LoVo (cell line): ENCODE results near the gene LRBA.

ENCODE experiments used
- DNase-seq: peaks from one replicate; pipeline ENCODE4 v3.0.0-alpha.2; 2016; ENCODE audit warnings: low spot score

Gene LRBA

DNA sequence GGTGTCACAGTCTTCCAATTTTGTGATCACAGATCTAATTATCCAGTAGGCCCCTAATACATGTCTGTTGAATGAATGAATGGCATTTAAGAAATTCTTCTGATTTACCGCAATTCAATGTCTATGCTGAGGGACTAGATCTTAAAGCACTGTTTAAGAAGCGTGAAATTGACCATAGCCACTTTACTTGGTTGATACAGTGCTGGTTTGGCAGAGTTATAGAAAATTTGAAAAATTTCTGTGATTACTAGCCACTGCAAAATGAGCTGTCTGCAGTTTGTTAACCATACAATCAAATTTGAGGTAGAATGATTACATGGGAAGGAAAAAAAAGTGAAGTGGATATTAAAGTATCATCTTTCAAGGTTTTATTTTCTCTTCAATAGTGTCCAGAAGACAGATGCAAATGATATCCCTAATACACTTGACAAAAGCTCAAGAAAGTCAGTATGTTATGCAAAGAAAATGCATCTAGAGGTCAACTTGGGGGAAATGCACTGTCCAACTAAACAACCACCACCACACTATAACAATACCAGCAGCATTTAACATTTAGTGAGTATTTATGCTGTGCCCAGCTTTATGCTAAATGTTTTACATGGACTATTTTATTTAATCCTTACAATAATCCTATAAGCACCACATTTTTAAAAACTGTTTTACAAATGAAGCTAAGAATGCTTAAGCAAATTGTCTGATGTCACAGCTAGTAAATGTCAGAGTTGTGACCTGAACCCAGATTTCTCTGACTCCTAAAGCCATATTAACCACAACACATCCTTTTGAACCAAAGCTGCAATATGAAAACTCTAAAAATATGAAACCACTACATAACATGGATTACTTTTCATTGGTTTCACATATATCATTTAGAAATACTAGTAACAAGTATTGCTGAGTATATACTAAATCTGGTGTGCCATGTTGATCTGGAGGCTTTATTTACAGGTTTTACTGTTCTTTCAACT is 651.1 kb downstream of the LRBA start:
- no peak for DNase-seq

DNA sequence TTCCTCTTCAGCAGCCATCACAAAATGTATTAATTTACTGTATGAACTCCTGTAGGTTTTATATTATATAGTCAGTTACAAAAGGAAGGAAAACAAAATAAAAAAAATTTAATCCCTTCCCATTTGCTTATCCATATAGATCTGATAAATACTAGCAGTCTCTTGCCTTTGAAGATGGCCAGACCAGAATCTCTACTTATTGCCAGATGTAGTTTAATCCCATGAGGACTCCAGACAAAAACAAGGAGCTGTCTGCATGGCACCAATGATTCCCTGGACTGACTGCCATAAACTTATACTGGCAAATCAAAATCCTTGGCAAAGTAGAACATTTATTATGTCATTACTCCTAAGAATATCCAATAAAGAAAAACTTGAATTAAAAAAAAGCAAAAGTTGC is 656.4 kb downstream of the LRBA start:
- DNase-seq: no peak

DNA sequence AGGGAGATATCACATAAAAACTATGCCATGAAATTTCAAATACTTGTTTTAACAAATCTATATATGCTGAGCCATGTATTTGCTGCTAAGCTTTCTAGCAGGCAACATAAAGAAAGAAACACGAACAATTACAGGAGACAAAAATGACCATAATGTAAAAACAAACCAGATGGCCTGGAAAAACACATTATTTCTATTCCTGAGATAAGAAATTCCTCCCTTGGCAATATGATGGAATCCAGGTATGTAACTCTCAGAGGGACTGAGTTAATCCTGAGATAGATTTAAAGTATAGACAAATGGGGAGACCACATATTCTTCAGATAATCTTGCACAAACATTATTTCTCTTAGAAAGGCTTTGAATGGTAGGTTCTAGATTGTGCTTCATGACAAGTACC is 657.3 kb downstream of the LRBA start:
- no peak for DNase-seq

DNA sequence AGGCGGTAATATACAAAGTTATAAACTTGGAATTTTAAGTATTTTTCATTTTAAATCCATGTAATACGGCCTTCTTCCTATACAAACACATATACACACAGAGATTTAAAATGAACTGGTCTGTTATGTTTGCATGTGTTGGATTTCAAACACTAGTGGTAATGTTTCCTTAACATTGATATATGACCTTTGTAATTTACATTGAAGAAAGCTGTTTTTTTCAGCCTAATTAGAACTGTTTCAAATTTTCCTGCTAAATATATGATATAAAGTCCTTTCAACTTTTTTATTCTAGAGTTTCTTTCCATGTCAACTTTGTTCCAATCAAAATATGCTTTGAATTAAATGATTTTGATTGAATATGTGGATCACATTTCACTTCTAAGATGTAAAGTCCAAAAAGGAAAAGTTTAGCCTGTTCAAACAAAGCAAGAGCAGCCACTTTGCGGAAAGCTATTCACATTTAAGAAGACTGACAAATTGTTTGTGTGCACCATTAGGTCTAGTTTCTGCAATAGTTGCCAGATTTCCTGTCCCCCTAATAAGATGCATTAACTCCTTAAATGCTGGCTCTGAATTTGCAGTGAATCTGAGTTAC is 659.1 kb downstream of the LRBA start:
- DNase-seq: no peak

- no peak for DNase-seq
Measured at GRCh38 chr4:150355418-150355817, 659.7 kb downstream of the LRBA start.

DNA sequence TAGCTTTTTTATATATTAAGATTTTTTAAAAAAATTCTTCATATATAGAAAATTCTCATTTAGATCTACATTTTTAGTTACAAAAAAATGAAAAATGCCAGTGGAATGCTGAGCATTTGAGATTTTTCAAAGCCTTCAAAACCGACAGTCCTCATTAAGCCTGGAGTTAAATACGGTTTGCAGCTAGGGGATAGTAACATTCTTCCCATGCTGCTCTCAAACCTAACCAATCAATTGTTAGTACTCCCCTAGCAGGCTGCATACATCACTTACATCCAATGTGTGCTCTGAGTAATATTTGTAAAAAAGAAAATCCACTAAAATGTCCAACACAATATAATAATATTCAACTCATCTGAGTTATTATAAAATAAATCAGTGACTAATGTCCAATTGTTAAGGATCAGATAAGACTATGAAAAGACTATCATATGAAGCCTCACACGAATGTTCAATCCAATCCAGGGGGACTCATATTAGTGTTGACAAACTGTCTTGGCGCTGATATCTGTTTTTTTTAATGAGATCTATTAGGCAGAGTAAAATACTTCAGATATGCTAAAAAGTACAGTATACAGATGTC is 660.8 kb downstream of the LRBA start:
- no peak for DNase-seq

GRCh38 chr4:150348079-150348478 is 667.0 kb downstream of the LRBA start:
- DNase-seq: peak; percentile 2

DNA sequence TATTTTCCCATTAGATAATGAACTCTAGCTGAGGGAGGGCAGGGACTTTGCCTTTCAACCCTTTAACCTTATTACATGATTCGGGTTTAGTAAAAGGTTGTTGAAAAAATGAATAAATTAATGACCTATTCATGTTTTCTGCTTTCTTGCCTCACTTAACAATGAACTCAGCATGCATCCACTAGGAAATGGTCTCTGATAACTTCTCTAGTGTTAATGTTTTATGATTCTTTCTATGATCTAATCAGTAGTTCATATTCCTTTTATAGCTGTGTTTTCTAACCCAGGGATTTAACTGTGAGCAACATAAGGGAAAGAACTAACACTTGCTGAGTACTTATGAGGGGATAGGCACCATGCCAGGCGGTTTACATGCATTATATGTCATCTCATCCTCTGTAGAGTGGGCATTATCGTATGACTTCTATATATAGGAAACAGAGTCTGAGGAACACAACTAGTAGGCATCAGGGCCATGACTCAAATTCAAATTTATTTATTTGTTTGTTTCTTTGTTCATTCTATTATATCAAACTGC is 669.8 kb downstream of the LRBA start:
- DNase-seq: no peak

DNA sequence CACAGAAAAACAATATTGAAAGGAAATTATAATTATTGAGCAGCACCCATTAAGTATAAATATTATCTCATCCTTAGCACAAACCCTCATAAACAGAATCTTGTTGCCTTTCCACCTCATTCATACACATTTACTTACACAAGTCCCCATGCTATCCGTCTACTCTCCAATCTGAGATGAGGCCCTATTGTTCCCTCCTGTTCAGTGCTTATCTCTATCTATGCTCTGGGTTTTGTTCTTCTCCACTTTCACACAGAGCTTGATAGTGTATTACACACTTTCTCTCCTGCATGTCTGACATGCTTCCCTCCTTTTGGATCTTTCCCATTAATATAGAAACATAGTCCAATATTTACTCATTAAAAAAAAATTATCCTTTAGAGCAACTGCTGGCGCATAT is 671.3 kb downstream of the LRBA start:
- no peak for DNase-seq

DNA sequence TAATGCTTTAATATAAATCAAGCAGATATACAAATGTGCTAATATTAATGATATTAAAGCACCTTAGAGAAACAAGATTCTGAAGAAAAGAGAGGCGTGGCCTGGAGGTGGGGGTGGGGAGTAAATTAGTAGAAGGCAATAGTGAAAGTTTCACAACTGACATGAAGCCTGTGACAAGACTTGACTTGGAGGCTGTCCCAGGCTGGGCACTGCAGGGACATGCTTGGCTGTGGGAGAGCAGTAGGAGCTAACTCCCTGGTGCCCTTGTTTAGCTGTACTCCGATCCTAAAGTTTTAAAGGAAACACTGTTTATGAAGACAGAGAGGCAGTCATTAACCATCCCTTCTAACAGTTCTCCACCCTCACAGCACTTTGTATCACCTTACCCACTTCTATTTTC is 672.1 kb downstream of the LRBA start:
- DNase-seq: no peak

DNA sequence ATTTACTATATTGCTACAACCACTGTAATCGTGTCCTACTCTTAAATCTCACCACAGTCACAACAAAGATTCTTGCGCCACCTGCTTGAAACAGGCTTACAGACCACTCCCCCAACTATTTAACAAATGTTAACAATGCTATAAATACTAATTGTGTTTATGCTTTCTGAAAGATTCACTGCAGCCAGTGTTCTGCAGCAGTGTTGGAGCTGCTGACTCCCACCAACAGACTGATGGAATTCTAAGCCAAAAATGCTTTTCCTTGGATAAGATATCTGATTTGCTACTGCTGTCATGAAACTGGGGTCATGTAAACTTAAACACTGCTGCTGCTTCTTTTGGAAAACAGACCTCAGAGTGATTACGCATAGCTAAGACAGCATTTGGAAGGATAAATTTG is 677.4 kb downstream of the LRBA start:
- DNase-seq: no peak

GRCh38 chr4:150336676-150337412 is 678.2 kb downstream of the LRBA start:
- DNase-seq: no peak

DNA sequence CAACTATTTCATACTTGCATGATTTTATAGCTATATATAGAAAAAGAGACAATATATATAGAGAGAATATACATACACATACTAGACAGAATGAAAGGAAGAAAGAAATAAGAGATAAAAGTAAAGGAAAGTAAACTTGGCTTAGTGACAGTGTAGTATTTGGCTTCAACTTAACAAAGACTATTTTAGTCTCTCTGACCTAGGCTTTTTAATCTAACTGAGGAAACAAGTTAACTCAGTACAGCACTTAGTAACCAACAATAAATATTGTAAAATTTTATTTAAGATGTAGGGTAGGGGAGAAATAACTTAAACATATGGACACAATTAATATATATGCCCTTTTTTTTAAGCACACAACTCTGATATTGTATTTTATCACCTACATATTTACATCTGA is 682.1 kb downstream of the LRBA start:
- no peak for DNase-seq

DNA sequence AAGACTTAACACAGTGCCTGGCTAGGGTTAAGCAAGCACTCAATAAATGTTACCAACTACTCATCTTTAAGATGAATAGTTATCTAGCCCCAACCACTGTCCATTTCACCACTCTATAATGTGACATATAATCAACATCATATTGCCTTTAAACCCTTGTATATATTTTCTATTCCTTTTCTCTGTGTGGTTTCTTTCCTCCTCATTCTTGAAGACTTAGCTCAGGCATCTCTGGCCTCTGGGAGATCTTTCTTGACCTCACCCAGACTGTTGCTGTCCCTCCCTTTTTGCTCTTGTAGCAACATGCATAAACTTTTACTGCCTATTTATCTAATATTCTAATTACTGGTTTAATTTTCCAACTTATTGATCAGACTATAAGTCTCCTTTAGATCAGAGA is 683.0 kb downstream of the LRBA start:
- no peak for DNase-seq

DNA sequence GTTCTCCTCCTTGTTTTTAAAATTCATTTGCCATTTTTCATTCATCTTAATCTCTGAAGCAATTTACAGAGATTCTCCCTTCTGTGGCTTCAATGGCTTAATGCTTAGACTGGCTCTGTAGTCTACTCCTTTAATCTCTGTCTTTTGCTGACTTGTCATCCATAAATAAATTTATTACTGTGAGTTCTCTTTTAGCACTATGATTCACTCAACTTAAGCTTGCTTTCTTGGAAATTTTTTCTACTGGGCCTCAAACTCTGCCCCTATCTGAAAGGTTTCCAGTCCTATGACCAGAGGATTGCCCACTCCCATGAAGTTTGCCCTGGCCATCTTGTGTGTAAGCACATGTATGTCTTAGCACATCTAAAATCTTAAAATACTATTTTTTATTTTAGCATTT is 685.7 kb downstream of the LRBA start:
- DNase-seq: no peak

DNA sequence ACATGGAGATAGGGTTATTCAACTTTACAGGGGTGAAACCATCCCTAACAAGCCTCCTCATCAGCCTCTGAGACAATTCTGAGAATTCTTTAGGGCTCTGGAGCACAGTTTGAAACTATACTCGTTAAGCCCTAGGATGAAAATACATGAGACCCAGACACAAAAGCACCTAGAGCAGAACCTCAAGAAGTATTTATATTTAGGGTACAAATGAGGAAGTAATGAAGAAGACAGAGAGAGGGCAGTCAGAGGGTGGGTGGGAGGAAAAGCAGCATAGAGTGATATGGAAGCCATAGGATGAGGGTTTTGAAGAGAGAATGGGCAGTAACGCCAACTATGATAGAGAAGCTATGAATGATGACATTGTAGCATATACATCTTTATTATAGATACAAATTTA is 686.6 kb downstream of the LRBA start:
- no peak for DNase-seq

DNA sequence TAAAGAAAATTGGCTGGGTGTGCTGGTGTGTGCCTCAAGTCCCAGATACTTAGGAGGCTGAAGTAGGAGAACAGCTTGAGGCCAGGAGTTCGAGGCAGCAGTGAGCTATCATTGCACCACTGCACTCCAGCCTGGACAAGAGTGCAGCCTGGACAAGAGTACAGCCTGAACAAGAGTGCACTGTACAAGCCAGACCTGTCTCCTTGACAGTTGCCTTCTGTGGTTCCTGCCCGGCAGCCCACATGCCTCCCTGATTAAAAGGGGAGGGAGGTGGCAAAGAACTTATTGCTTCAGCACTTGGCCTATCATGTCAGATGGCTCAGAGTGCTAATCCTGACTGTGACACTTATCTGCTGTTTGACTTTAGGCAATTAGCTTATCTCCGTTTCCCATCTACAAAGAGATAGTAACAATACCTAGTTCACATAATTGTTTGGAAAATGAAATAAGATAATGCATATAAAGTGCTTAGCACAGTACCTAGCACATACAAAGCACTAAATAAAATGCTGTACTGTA is 687.8 kb downstream of the LRBA start:
- no peak for DNase-seq

GRCh38 chr4:150325872-150326271 is 689.2 kb downstream of the LRBA start:
- no peak for DNase-seq

DNA sequence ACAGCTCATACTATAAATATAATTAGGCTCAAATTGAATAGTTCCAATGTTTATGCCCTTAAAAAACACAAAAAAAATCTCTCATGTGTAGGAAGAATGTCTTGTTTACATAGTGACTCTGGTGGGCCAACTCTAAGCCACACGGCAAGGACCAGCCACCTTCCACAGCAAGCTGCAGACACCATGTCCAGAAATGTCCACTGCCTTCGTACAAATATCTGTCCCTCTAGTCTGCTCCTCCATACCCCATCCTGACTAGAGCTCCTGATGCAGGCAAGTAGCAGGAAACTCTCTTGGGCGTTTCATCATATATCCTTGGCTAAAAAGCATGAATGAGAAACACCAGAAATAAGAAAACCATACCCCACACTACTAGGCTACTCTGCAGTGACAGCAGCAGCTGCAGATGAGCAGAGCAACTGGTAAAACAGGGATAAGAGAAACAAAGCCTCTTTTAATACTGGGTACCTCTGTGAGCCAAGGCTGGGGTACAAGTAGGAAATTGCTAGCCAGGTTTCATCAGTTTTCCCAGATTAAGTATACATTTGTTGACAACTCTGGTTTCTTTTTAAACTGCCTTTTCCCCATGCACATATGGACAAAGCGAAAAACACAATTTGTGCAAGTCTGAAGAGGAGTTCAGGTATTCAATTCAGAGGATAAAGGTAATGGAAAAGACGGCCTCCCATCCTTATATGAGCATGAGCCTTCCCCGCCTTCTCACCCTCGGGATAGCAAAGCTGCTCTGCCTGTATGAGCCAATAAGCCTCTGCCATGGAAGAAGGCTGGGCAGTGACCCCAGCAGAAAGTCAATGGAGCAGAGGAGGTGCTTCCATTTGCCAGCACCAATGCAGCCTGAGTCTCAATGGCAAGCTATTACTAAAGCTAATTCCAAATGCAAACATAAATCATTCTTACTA is 691.4 kb downstream of the LRBA start:
- DNase-seq: no peak

DNA sequence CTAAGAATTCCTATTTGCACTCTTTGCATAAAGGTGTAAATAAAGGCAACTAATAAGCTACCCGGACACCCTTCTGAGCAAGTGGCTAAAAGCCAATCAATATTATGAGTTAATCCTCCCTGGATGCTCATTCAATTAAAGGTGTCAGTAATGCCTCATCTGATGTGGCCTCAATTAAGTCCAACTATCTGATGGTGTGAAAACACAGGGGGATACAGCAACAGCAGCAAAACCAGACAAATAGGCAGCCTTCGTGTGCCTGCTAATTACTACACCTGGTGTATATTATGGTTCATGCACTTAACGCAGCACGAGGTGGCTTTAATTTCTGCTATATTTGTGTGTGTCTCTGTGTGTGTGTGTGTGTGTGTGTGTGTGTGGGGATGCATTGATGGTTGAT is 692.4 kb downstream of the LRBA start:
- DNase-seq: no peak

DNA sequence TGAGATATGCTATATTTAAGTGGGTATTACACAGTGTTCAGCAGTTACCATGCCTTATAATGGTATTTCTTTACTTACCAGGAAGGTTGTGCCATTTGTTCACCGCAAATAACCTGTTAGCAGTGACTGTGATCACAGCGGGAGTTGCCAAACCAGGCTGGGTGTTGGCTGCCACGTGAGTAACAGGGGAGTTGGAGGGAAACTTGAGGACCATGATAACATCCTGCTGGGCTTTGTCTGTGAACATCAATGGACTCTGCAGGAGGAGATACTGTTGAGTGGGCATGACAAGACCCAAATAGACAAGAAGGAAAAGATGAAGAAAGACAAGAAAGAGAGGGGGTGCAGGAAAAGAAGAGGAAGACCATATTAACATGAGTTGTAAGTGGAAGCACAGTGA is 694.0 kb downstream of the LRBA start:
- DNase-seq: no peak
